ENCODE measurements around the gene TINAGL1. TPM values are rescaled to one million over a fixed set of nuclear protein-coding genes. Genes with fewer than 3 reads are reported as not detected.

The TINAGL1 gene
- total and polyA plus RNA-seq, 10 of the 15 experiments (the other 5 are each of a cell fraction or from before 2014, with no cell fraction given) = 0.20 to 0.49 (median 0.23) TPM; not detected in 7

DNA sequence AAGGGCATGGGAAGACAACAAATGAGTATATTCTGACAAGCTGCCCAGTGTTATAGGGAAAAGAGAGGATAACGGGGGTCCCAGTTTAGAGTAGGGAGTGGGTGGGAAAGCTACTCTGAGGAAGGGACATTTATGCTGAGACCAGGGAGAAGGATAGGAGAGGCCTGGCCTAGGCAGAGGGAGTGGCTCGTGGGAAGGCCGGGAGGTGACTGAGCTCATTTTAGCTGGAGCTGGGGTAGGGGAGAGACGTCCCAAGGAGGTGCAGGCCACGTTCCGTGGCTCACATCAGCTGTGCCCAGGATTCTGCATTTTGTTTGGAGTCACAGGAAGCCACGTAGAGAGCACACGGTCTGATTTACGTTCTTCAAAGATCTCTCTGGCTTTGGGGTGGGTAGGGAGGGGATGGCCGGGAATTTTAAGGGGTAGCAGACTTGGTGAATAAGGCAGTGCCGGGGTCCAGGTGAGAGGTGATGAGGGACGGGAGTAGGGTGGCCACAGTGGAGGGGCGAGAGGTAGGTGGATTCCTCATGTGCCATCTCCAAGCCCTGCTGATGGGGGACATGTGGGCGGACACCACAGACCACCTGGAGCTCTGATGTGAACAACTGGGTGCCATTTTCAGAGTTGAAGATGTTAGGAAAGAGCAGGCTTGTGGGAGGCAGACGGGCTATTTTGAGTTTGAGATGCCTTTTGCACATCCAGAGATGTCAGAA, 4.7 kb downstream of the TINAGL1 start (continued):
- TF ChIP-seq CUX1 (IDR thresholded peaks at IDR 0.05; ENCODE audit: insufficient replicate concordance, low read depth, low read length) = no peak
- no peak for TF ChIP-seq RCOR1 (conservative IDR thresholded peaks at IDR 0.05; ENCODE audit: low read depth, low read length)
- no peak for TF ChIP-seq CBX5 (IDR thresholded peaks at IDR 0.05; ENCODE audit: low read depth)
- TF ChIP-seq, protein P1, sequence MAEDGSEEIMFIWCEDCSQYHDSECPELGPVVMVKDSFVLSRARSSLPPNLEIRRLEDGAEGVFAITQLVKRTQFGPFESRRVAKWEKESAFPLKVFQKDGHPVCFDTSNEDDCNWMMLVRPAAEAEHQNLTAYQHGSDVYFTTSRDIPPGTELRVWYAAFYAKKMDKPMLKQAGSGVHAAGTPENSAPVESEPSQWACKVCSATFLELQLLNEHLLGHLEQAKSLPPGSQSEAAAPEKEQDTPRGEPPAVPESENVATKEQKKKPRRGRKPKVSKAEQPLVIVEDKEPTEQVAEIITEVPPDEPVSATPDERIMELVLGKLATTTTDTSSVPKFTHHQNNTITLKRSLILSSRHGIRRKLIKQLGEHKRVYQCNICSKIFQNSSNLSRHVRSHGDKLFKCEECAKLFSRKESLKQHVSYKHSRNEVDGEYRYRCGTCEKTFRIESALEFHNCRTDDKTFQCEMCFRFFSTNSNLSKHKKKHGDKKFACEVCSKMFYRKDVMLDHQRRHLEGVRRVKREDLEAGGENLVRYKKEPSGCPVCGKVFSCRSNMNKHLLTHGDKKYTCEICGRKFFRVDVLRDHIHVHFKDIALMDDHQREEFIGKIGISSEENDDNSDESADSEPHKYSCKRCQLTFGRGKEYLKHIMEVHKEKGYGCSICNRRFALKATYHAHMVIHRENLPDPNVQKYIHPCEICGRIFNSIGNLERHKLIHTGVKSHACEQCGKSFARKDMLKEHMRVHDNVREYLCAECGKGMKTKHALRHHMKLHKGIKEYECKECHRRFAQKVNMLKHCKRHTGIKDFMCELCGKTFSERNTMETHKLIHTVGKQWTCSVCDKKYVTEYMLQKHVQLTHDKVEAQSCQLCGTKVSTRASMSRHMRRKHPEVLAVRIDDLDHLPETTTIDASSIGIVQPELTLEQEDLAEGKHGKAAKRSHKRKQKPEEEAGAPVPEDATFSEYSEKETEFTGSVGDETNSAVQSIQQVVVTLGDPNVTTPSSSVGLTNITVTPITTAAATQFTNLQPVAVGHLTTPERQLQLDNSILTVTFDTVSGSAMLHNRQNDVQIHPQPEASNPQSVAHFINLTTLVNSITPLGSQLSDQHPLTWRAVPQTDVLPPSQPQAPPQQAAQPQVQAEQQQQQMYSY (CRISPR knock-in tag; IDR thresholded peaks at IDR 0.05) = no peak
- no peak for TF ChIP-seq DPF2 (IDR thresholded peaks at IDR 0.05)
- no peak for TF ChIP-seq NBN (IDR thresholded peaks at IDR 0.05)
- TF ChIP-seq ZSCAN29 (IDR thresholded peaks at IDR 0.05) = no peak
- no peak for TF ChIP-seq USF1 (IDR thresholded peaks at IDR 0.05; ENCODE audit: borderline replicate concordance, extremely low read length, insufficient read depth, low read depth, low read length)
- no peak for TF ChIP-seq IKZF1 (conservative IDR thresholded peaks at IDR 0.05)

All from GM12878 (cell line).